Smooth muscle cell (in vitro differentiated cells): ENCODE measurements around the gene TULP4. TPM values are rescaled to one million over a fixed set of nuclear protein-coding genes. Genes with fewer than 3 reads are reported as not detected.
A peak's percentile ranks its signal among the peaks of the same experiment; 100 is the strongest.

Experiments
- DNase-seq: peaks from one replicate; lab custom pipeline; 2025; ENCODE audit not compliant: unreplicated experiment; lab: John Stamatoyannopoulos, UW
- H2AFZ ChIP-seq: fragments of 200-600 bp; sonication (generic); 2 replicates; pipeline ENCODE4 v1.6.0; 2016; ENCODE audit warnings: antibody characterized with exemption, low read depth, mild to moderate bottlenecking
- H3F3A ChIP-seq: fragments of 200-600 bp; sonication (generic); 2 replicates; pipeline ENCODE4 v1.6.0; 2017; ENCODE audit warnings: antibody characterized with exemption, low read depth
- H3K27ac ChIP-seq: fragments of 200-600 bp; sonication (generic); 2 replicates; pipeline ENCODE4 v1.5.1; 2016; ENCODE audit warnings: low read depth, mild to moderate bottlenecking
- H3K27me3 ChIP-seq: fragments of 200-600 bp; sonication (generic); 2 replicates; pipeline ENCODE4 v1.6.1; 2016; ENCODE audit warnings: low read depth, mild to moderate bottlenecking
- H3K36me3 ChIP-seq: fragments of 200-600 bp; sonication (generic); 2 replicates; pipeline ENCODE4 v1.5.1; 2016; ENCODE audit warnings: low read depth
- H3K4me1 ChIP-seq: fragments of 200-600 bp; sonication (generic); 2 replicates; pipeline ENCODE4 v1.5.1; 2016; ENCODE audit warnings: low read depth
- H3K4me2 ChIP-seq: fragments of 200-600 bp; sonication (generic); 2 replicates; pipeline ENCODE4 v1.6.0; 2016; ENCODE audit warnings: mild to moderate bottlenecking
- H3K4me3 ChIP-seq: fragments of 200-600 bp; sonication (generic); 2 replicates; pipeline ENCODE4 v1.5.1; 2016; ENCODE audit warnings: mild to moderate bottlenecking
- H3K79me2 ChIP-seq: fragments of 200-600 bp; sonication (generic); 2 replicates; pipeline ENCODE4 v1.6.0; 2016; ENCODE audit warnings: low read depth, mild to moderate bottlenecking
- H3K9ac ChIP-seq: fragments of 200-600 bp; sonication (generic); 2 replicates; pipeline ENCODE4 v1.6.0; 2016; ENCODE audit warnings: low read depth
- H3K9me3 ChIP-seq: fragments of 200-600 bp; sonication (generic); replicated peaks from 2 replicates; pipeline ENCODE4 v1.5.1; 2016; ENCODE audit warnings: low read depth
- H4K20me1 ChIP-seq: fragments of 200-600 bp; sonication (generic); 2 replicates; pipeline ENCODE4 v1.6.0; 2016; ENCODE audit warnings: low read depth
- CTCF ChIP-seq: fragments of 200-600 bp; sonication (generic); IDR thresholded peaks from 2 replicates; pipeline ENCODE4 v1.5.1; 2017; ENCODE audit warnings: borderline replicate concordance, mild to moderate bottlenecking, antibody characterized with exemption; ENCODE audit not compliant: insufficient read depth, poor library complexity, severe bottlenecking
- WGBS: methylation state at CpG from one replicate; pipeline ENCODE4 v1.1.7; 2016; ENCODE audit warnings: low lambda C conversion rate; 5-methylcytosine and 5-hydroxymethylcytosine counted together
- polyA plus RNA-seq: library from polyadenylated mRNA; unstranded; fragments of >200 nt; fragmentation: Nextera tagmentation; extraction: Ambion mirVana; gene quantifications from 2 replicates; pipeline ENCODE4 v1.2.1, GENCODE V29; 2016
- total RNA-seq: library from RNA; depleted of rRNA; stranded (reverse); fragments of >200 nt; gene quantifications from 2 replicates; pipeline ENCODE4 v1.2.3, GENCODE V29; 2014

The TULP4 gene
- total and polyA plus RNA-seq, 2 experiments from 2014 or later, result 16.1 to 85.0 TPM

DNA sequence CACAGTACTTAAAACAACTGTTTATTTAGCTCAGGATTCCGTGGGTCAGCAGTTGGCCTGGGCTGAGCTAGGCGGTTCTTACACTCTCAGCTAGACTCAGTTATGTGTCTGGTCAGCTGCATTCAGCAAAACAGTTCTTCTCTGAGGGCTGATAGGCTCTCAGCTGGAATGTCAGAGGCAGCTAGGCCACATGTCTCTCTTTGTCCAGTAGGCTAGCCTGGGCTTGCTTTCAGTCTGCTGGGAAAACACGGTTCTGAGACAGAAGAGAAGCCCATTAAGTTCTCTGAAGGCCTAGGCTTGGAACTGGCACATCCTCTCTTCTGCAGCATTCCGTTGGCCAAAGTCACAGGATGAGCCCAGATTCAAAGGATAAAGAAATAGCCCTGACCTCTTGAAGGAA lies 65.6 kb downstream of the TULP4 start:
- no peak for TF ChIP-seq CTCF
- H3K27me3 ChIP-seq, result no peaks in the 10 kb centered on the region
- 22% methylated on average over 4 of the region's 4 CpGs for WGBS
- H3K79me2 ChIP-seq, result no peaks in the 10 kb centered on the region
- H3K27ac ChIP-seq, result peak overlapping the region; percentile 64
- no peak overlapping the region for H3K9ac ChIP-seq
- DNase-seq, result no peak
- peaks cover 12% of the 10 kb centered on the region for H3K4me1 ChIP-seq
- H3K4me2 ChIP-seq, result peak overlapping the region; percentile 17
- no peaks in the 10 kb centered on the region for H3F3A ChIP-seq
- H3K9me3 ChIP-seq, result no peaks in the 10 kb centered on the region
- no peak overlapping the region for H2AFZ ChIP-seq
- no peak overlapping the region for H3K4me3 ChIP-seq
- H4K20me1 ChIP-seq, result peaks cover 35% of the 10 kb centered on the region
- H3K36me3 ChIP-seq, result no peaks in the 10 kb centered on the region

- no peak for DNase-seq
- Histone ChIP-seq H3K27me3 (no peaks in the 10 kb centered on the region), H3K4me3 (no peak overlapping the region), H3K79me2 (peaks cover 7% of the 10 kb centered on the region), H3K36me3 (no peaks in the 10 kb centered on the region), H3K4me2 (no peak overlapping the region), H3F3A (no peaks in the 10 kb centered on the region), H4K20me1 (peaks cover 35% of the 10 kb centered on the region), H3K9ac (no peak overlapping the region), H3K9me3 (no peaks in the 10 kb centered on the region), H3K4me1 (peaks cover 12% of the 10 kb centered on the region), H3K27ac (peak overlapping the region; percentile 52), H2AFZ (no peak overlapping the region)
- TF ChIP-seq CTCF, result no peak
- 79% methylated on average over 7 of the region's 7 CpGs for WGBS
Observed at GRCh38 chr6:158379336-158379735, 67.1 kb downstream of the TULP4 start.

DNA sequence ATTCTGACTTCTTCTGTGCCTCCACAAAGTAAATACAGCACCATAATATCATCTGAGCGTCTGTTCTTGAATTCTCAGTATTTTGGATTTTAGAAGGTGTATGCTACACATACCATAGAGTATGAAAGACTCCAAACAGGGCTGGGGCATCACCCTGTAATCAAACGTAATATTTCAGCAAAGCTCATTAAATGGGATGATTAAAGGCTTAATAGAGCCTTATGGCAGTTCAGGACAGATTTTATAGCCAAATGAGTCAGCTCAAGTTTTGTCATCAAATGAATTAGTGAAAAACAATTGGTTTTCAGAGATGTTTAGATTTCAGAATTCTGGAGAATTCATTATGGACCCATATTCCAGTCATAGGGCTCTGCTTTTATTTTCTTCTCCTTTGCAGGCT lies 68.9 kb downstream of the TULP4 start:
- Histone ChIP-seq H3K9ac (no peak overlapping the region), H3K4me2 (no peak overlapping the region), H3K4me3 (no peak overlapping the region), H3K9me3 (no peaks in the 10 kb centered on the region), H3K4me1 (peaks cover 12% of the 10 kb centered on the region), H3K79me2 (peaks cover 16% of the 10 kb centered on the region), H3K36me3 (no peaks in the 10 kb centered on the region), H3F3A (no peaks in the 10 kb centered on the region), H3K27ac (no peak overlapping the region), H2AFZ (no peak overlapping the region), H4K20me1 (peaks cover 34% of the 10 kb centered on the region), H3K27me3 (no peaks in the 10 kb centered on the region)
- 56% methylated on average over 2 of the region's 2 CpGs for WGBS
- no peak for DNase-seq
- no peak for TF ChIP-seq CTCF

DNA sequence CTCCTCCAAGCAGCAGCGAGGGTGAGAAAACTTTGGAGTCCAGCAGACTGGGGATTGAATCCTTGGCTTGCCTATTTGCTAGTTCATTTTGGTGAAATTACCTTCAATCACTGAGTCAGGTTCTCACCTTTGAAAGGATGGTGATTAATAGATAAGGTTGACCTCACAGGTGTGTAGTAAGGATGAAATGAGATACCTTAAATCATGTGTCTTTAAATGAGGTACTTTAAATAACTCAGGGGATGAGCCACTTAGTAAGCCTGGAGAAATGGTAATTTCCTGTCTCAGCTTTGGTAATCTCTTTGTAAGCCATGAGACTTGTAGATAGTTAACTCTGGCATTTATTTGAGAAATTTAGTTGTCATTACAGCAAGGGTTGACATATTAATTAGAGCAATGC lies 70.2 kb downstream of the TULP4 start:
- no peak overlapping the region for H3K27ac ChIP-seq
- H4K20me1 ChIP-seq, result peaks cover 32% of the 10 kb centered on the region
- no peaks in the 10 kb centered on the region for H3K36me3 ChIP-seq
- peaks cover 26% of the 10 kb centered on the region for H3K79me2 ChIP-seq
- H3K9me3 ChIP-seq, result no peaks in the 10 kb centered on the region
- no peak overlapping the region for H3K9ac ChIP-seq
- H3K27me3 ChIP-seq, result no peaks in the 10 kb centered on the region
- 97% methylated on average over 1 of the region's 1 CpG for WGBS
- H3K4me3 ChIP-seq, result no peak overlapping the region
- H3K4me1 ChIP-seq, result peaks cover 7% of the 10 kb centered on the region
- no peak overlapping the region for H2AFZ ChIP-seq
- DNase-seq, result no peak
- no peak for TF ChIP-seq CTCF
- H3K4me2 ChIP-seq, result no peak overlapping the region
- H3F3A ChIP-seq, result no peaks in the 10 kb centered on the region
